OCI-LY1 (cell line): Measurements from ENCODE around the gene STAB1.

Source experiments
- H2AFZ ChIP-seq: fragments of 200-600 bp; sonication (generic), shearing (Covaris generic); 2 replicates; pipeline ENCODE4 v1.6.0; 2014; ENCODE audit warnings: antibody characterized with exemption, mild to moderate bottlenecking, low read length
- H3F3A ChIP-seq: fragments of 200-600 bp; sonication (generic), shearing (Covaris generic); 2 replicates; pipeline ENCODE4 v1.6.0; 2014; ENCODE audit warnings: mild to moderate bottlenecking, antibody characterized with exemption, low read length, moderate library complexity; ENCODE audit not compliant: insufficient read depth
- H3K27ac ChIP-seq: fragments of 200-600 bp; sonication (generic); 2 replicates; pipeline ENCODE4 v1.5.1; 2014; ENCODE audit warnings: low read length, mixed run types, mild to moderate bottlenecking, low read depth; ENCODE audit not compliant: poor library complexity, severe bottlenecking
- H3K27me3 ChIP-seq: fragments of 200-600 bp; sonication (generic); 2 replicates; pipeline ENCODE4 v1.6.0; 2014; ENCODE audit warnings: antibody characterized with exemption, mild to moderate bottlenecking, low read length, moderate library complexity; ENCODE audit not compliant: insufficient read depth
- H3K36me3 ChIP-seq: fragments of 200-600 bp; sonication (generic); 2 replicates; pipeline ENCODE4 v1.6.1; 2014; ENCODE audit warnings: mild to moderate bottlenecking, antibody characterized with exemption, low read length, moderate library complexity, mixed read lengths; ENCODE audit not compliant: insufficient read depth
- H3K4me1 ChIP-seq: fragments of 200-600 bp; sonication (generic); 2 replicates; pipeline ENCODE4 v1.5.1; 2014; ENCODE audit warnings: mild to moderate bottlenecking, low read length, moderate library complexity; ENCODE audit not compliant: insufficient read depth, severe bottlenecking
- H3K4me2 ChIP-seq: fragments of 200-600 bp; sonication (generic), shearing (Covaris generic); 2 replicates; pipeline ENCODE4 v1.6.1; 2014; ENCODE audit warnings: low read length
- H3K4me3 ChIP-seq: fragments of 200-600 bp; sonication (generic); 2 replicates; pipeline ENCODE4 v1.5.1; 2014; ENCODE audit warnings: low read length, low read depth, mild to moderate bottlenecking, mixed read lengths; ENCODE audit not compliant: poor library complexity, severe bottlenecking
- H3K79me2 ChIP-seq: fragments of 200-600 bp; shearing (Covaris generic); 2 replicates; pipeline ENCODE4 v1.6.1; 2016; ENCODE audit warnings: mixed run types, low read length, mixed read lengths; ENCODE audit not compliant: insufficient read depth
- H3K9ac ChIP-seq: fragments of 200-600 bp; sonication (generic), shearing (Covaris generic); 2 replicates; pipeline ENCODE4 v1.6.1; 2014; ENCODE audit warnings: mild to moderate bottlenecking, low read length, mixed read lengths
- H3K9me2 ChIP-seq: fragments of 200-600 bp; sonication (generic), shearing (Covaris generic); 2 replicates; pipeline ENCODE4 v1.6.1; 2014; ENCODE audit warnings: low read depth, mild to moderate bottlenecking, low read length, mixed read lengths
- H3K9me3 ChIP-seq: fragments of 200-600 bp; shearing (Covaris generic); 2 replicates; pipeline ENCODE4 v1.6.1; 2014; ENCODE audit warnings: low read length, mixed read lengths
- H4K20me1 ChIP-seq: fragments of 200-600 bp; sonication (generic), shearing (Covaris generic); 2 replicates; pipeline ENCODE4 v1.6.0; 2016; ENCODE audit warnings: mild to moderate bottlenecking, low read length; ENCODE audit not compliant: insufficient read depth
- CTCF ChIP-seq: fragments of 200-600 bp; sonication (generic), shearing (Covaris generic); IDR thresholded peaks from 2 replicates; pipeline ENCODE4 v1.5.1; 2017; ENCODE audit warnings: mild to moderate bottlenecking, antibody characterized with exemption, low read length, moderate library complexity, mixed read lengths
- EZH2 ChIP-seq: fragments of 200-600 bp; sonication (generic), shearing (Covaris generic); IDR thresholded peaks from 2 replicates; pipeline ENCODE4 v1.8.0; 2017; ENCODE audit warnings: borderline replicate concordance, mixed run types, mild to moderate bottlenecking, antibody characterized with exemption, low read length, moderate library complexity, mixed read lengths

STAB1 gene

GRCh38 chr3:52535411-52536111, 40.4 kb downstream of the STAB1 start:
- H3K27me3 ChIP-seq = no peaks in the 10 kb centered on the region
- H3F3A ChIP-seq = peaks cover 16% of the 10 kb centered on the region
- H2AFZ ChIP-seq = no peak overlapping the region
- peaks cover 16% of the 10 kb centered on the region for H3K79me2 ChIP-seq
- no peaks in the 10 kb centered on the region for H3K9me3 ChIP-seq
- TF ChIP-seq EZH2 (no peak), CTCF (no peak)
- H3K4me3 ChIP-seq = peak overlapping the region; percentile 97
- H3K9me2 ChIP-seq = no peaks in the 10 kb centered on the region
- H3K36me3 ChIP-seq = peaks cover 8% of the 10 kb centered on the region; the same call in 1 of the 2 replicates
- H3K4me2 ChIP-seq = peak overlapping the region; percentile 89
- H3K27ac ChIP-seq = peak overlapping the region; percentile 81
- H3K9ac ChIP-seq = peak overlapping the region; percentile 78; the same call in 1 of the 2 replicates
- H3K4me1 ChIP-seq = peaks cover 52% of the 10 kb centered on the region
- H4K20me1 ChIP-seq = no peaks in the 10 kb centered on the region

- H3K4me3 ChIP-seq = peak overlapping the region; percentile 97
- peaks cover 16% of the 10 kb centered on the region for H3K79me2 ChIP-seq
- no peak overlapping the region for H2AFZ ChIP-seq
- no peaks in the 10 kb centered on the region for H4K20me1 ChIP-seq
- H3K4me1 ChIP-seq = peaks cover 52% of the 10 kb centered on the region
- peak overlapping the region; percentile 72 for H3K4me2 ChIP-seq
- H3K27ac ChIP-seq = peak overlapping the region; percentile 81
- peaks cover 16% of the 10 kb centered on the region for H3F3A ChIP-seq
- peaks cover 13% of the 10 kb centered on the region; the same call in 1 of the 2 replicates for H3K36me3 ChIP-seq
- H3K9ac ChIP-seq = peak overlapping the region; percentile 21; the same call in 1 of the 2 replicates
- TF ChIP-seq CTCF = no peak
- no peak for TF ChIP-seq EZH2
- H3K27me3 ChIP-seq = no peaks in the 10 kb centered on the region
- H3K9me3 ChIP-seq = no peaks in the 10 kb centered on the region
- H3K9me2 ChIP-seq = no peaks in the 10 kb centered on the region
These were observed 40.9 kb downstream of the STAB1 start for GRCh38 chr3:52536112-52536368.

DNA sequence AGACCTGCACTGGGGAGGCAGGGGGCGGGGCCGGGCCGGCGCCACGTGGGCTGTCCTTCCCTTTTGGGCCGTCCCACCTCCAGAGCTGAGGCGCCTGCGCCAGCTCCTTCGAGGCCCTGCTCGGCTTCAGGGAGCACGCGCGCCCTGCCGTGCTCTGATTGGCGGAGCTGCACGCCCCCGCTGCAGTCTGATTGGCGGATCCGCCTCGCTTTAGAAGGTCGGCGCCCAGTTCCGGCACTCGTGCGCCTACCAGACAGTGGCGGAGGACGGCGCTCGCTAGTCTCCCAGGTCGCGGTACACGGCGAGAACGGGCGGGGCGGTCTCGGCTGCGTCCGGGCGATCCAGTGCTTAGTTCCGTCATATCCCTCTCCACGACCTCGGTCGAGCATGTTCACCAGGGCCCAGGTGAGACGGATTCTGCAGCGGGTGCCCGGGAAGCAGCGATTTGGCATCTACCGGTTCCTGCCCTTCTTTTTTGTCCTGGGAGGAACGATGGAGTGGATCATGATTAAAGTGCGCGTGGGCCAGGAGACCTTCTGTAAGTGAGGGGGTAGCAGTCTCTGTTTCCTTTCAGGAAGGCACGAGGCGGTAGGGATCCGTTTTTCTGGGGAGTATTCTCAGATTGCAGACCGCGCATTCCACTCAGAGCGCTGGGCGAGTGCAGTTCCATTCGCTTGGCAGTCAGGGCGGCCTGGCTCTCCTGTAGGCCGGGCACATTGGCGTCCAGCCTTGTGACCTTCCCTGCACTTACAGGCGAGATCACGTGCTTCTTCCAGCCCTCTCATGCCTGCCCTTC, 41.4 kb downstream of the STAB1 start, which contains the start of gene UQCC5:
TSS of gene UQCC5 (plus strand) at position 237 of the 796 bp plus-strand sequence. CDS start at position 388, 151 bp downstream.
- Histone ChIP-seq H2AFZ (peak within 1 kb of the TSS; percentile 58; the same call in 1 of the 2 replicates), H3K9me3 (no peaks in the 10 kb centered on the region), H3K9ac (peak within 1 kb of the TSS; percentile 99), H4K20me1 (no peaks in the 10 kb centered on the region), H3K36me3 (peaks cover 18% of the 10 kb centered on the region; the same call in 1 of the 2 replicates), H3K4me3 (peak within 1 kb of the TSS; percentile 97), H3K27ac (peak within 1 kb of the TSS; percentile 81), H3K79me2 (peaks cover 16% of the 10 kb centered on the region), H3F3A (peaks cover 16% of the 10 kb centered on the region), H3K4me2 (peak within 1 kb of the TSS; percentile 98), H3K9me2 (no peaks in the 10 kb centered on the region), H3K4me1 (peaks cover 48% of the 10 kb centered on the region), H3K27me3 (no peaks in the 10 kb centered on the region)
- TF ChIP-seq EZH2 = no peak
- no peak; the same call in 1 of the 2 replicates for TF ChIP-seq CTCF
